ENCODE measurements around the gene EIF2S3. TPM values are rescaled to one million over a fixed set of nuclear protein-coding genes. Genes with fewer than 3 reads are reported as not detected.
A peak's percentile ranks its signal among the peaks of the same experiment; 100 is the strongest.

EIF2S3 gene
- 100 to 1,000 TPM in 2 of 5 donors, 10 to 100 TPM in 3; 20.0 to 234 (median 75.5) TPM for total RNA-seq
- 100 to 1,000 TPM in 1 of 3 donors, 10 to 100 TPM in 2; 55.2 to 110 (median 58.4) TPM for polyA plus RNA-seq
- long read RNA-seq, donor 1, transcript EIF2S3-201 (12 exons, 2,858 nt): major isoform, 5 of 107 reads
- long read RNA-seq, donor 1, partial matches to known transcripts: 102 of 107 reads
- long read RNA-seq, donor 1, other reads (novel, unspliced or antisense): 0 of 107 reads
- long read RNA-seq, donor 2, transcript EIF2S3-201 (12 exons, 2,858 nt): major isoform, 20 of 21 reads
- long read RNA-seq, donor 2, partial matches to known transcripts: 0 of 21 reads
- long read RNA-seq, donor 2, other reads (novel, unspliced or antisense): 0 of 21 reads
- long read RNA-seq, donor 3, transcript EIF2S3-201 (12 exons, 2,858 nt): major isoform, 10 of 10 reads
- long read RNA-seq, donor 3, partial matches to known transcripts: 0 of 10 reads
- long read RNA-seq, donor 3, other reads (novel, unspliced or antisense): 0 of 10 reads
- long read RNA-seq, donor 4, partial matches to known transcripts: 0 of 4 reads
- long read RNA-seq, donor 4, other reads (novel, unspliced or antisense): 0 of 4 reads
- long read RNA-seq, donor 5, transcript EIF2S3-201 (12 exons, 2,858 nt): major isoform, 21 of 34 reads
- long read RNA-seq, donor 5, partial matches to known transcripts: 13 of 34 reads
- long read RNA-seq, donor 5, other reads (novel, unspliced or antisense): 0 of 34 reads
- long read RNA-seq, donor 6, transcript EIF2S3-201 (12 exons, 2,858 nt): major isoform, 35 of 290 reads
- long read RNA-seq, donor 6, partial matches to known transcripts: 253 of 290 reads
- long read RNA-seq, donor 6, other reads (novel, unspliced or antisense): 0 of 290 reads
- long read RNA-seq, donor 7, transcript EIF2S3-201 (12 exons, 2,858 nt): major isoform, 31 of 38 reads
- long read RNA-seq, donor 7, partial matches to known transcripts: 6 of 38 reads
- long read RNA-seq, donor 7, other reads (novel, unspliced or antisense): 0 of 38 reads
- long read RNA-seq, donor 8, transcript EIF2S3-201 (12 exons, 2,858 nt): major isoform, 25 of 39 reads
- long read RNA-seq, donor 8, partial matches to known transcripts: 12 of 39 reads
- long read RNA-seq, donor 8, other reads (novel, unspliced or antisense): 0 of 39 reads
- long read RNA-seq, donor 9, transcript EIF2S3-201 (12 exons, 2,858 nt): major isoform, 9 of 9 reads
- long read RNA-seq, donor 9, partial matches to known transcripts: 0 of 9 reads
- long read RNA-seq, donor 9, other reads (novel, unspliced or antisense): 0 of 9 reads
- long read RNA-seq, donor 10, transcript EIF2S3-201 (12 exons, 2,858 nt): major isoform, 12 of 12 reads
- long read RNA-seq, donor 10, partial matches to known transcripts: 0 of 12 reads
- long read RNA-seq, donor 10, other reads (novel, unspliced or antisense): 0 of 12 reads

GRCh38 chrX:24054182-24055042 is at the start of gene EIF2S3:
Gene EIF2S3 (plus strand): TSS chrX:24054956. CDS start chrX:24054969, 13 bp downstream.
- 0 to 2% (median 0%) methylated on average over 34 to 57 of the region's 57 CpGs for WGBS, 5 donors
- H3K27me3 ChIP-seq: no peaks in the 10 kb centered on the region
- H3K27ac ChIP-seq: peak within 1 kb of the TSS in 3 of 5 donors; percentile 89 to 96 (median 93)
- TF ChIP-seq POLR2A (IDR thresholded peaks at IDR 0.05): peak in 1 of 4 donors; percentile 37
- TF ChIP-seq POLR2AphosphoS5 (IDR thresholded peaks at IDR 0.05): peak; percentile 29 to 84 (median 48)
- peak in 5 of 7 experiments; percentile 9 to 75 (median 46) for TF ChIP-seq CTCF (IDR thresholded peaks at IDR 0.05)
- no peak for TF ChIP-seq EP300 (IDR thresholded peaks at IDR 0.05)
- H3K4me1 ChIP-seq: peaks cover 0 to 13% (median 4%) of the 10 kb centered on the region in 4 donors
- DNase-seq: peak; percentile 89 to 98
- peaks cover 0 to 30% (median 24%) of the 10 kb centered on the region in 4 donors for H3K36me3 ChIP-seq
- intact Hi-C loops (cut with DNase I; ENCODE audit: low total_unique reads): no loop called here
- peak within 1 kb of the TSS in 2 of 4 donors; percentile 67 to 72 for H3K4me3 ChIP-seq
- H3K9me3 ChIP-seq: no peaks in the 10 kb centered on the region

GRCh38 chrX:24005028-24005427 is 49.7 kb upstream of the EIF2S3 start:
- no peak for TF ChIP-seq POLR2AphosphoS5 (IDR thresholded peaks at IDR 0.05)
- Histone ChIP-seq H3K27ac (no peak overlapping the region), H3K36me3 (peaks cover 0 to 11% (median 9%) of the 10 kb centered on the region in 4 donors), H3K4me1 (no peaks in the 10 kb centered on the region), H3K9me3 (no peaks in the 10 kb centered on the region), H3K4me3 (no peak overlapping the region), H3K27me3 (no peaks in the 10 kb centered on the region)
- intact Hi-C loops (cut with DNase I; ENCODE audit: low total_unique reads): no loop called here
- 44 to 71% (median 59%) methylated on average over 1 of the region's 1 CpG for WGBS, 5 donors
- no peak for DNase-seq

- Histone ChIP-seq H3K9me3 (no peaks in the 10 kb centered on the region), H3K4me1 (no peaks in the 10 kb centered on the region), H3K36me3 (peaks cover 0 to 11% (median 9%) of the 10 kb centered on the region in 4 donors), H3K27me3 (no peaks in the 10 kb centered on the region), H3K27ac (no peak overlapping the region), H3K4me3 (no peak overlapping the region)
- TF ChIP-seq EP300 (IDR thresholded peaks at IDR 0.05): no peak
- no peak for DNase-seq
- WGBS, 5 donors: 91 to 95% (median 92%) methylated on average over 9 of the region's 9 CpGs
- intact Hi-C loops (cut with DNase I; ENCODE audit: low total_unique reads): no loop called here
These were observed 48.9 kb upstream of the EIF2S3 start for GRCh38 chrX:24005867-24006266.

- no peak for TF ChIP-seq EP300 (IDR thresholded peaks at IDR 0.05)
- no peak for TF ChIP-seq CTCF (IDR thresholded peaks at IDR 0.05)
- TF ChIP-seq POLR2A (IDR thresholded peaks at IDR 0.05): no peak
- H3K4me1 ChIP-seq: no peaks in the 10 kb centered on the region
- no peaks in the 10 kb centered on the region for H3K36me3 ChIP-seq
- DNase-seq: no peak
- intact Hi-C loops (cut with DNase I; ENCODE audit: low total_unique reads): no loop called here
- no peak overlapping the region for H3K4me3 ChIP-seq
- WGBS, 5 donors: 87 to 94% (median 93%) methylated on average over 1 of the region's 1 CpG
- no peaks in the 10 kb centered on the region for H3K9me3 ChIP-seq
- no peak overlapping the region for H3K27ac ChIP-seq
- H3K27me3 ChIP-seq: no peaks in the 10 kb centered on the region
These were observed 42.5 kb upstream of the EIF2S3 start for GRCh38 chrX:24012266-24012665.

Measured in stomach (tissue), 19 donors.